GM19328 (cell line): ENCODE measurements around the gene RGS7.
"Not testable (repeated sequence)": the region's sequence is repeated elsewhere in the genome, so short reads cannot be mapped to it uniquely, and the experiment has no call there.

ENCODE experiments used
- ATAC-seq: cut with Tn5 transposase; IDR thresholded peaks from one replicate; pipeline ENCODE4 v1.9.1; 2021; ENCODE audit warnings: mild to moderate bottlenecking, moderate library complexity; ENCODE audit not compliant: unreplicated experiment

Gene RGS7

DNA sequence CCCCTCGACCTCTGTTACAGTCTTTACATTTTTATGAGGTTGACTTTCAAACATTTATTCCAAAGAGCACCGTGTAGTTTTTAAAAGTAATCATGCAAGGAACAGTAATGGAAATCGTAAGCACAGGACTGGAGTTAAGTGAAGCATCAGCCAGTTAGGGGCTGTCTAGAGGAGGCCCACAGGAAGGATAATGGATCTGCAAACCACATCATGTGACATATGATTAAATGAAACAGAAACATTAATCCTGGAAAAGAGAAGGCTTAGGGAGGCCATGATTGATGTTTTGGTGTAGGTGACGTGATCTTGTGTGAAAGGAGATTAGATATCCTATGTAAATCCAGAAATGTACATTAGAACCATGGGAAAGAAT is 25.0 kb downstream of the RGS7 start:
- ATAC-seq, result no peak

GRCh38 chr1:241331328-241332036 is 25.5 kb downstream of the RGS7 start:
- no peak for ATAC-seq

DNA sequence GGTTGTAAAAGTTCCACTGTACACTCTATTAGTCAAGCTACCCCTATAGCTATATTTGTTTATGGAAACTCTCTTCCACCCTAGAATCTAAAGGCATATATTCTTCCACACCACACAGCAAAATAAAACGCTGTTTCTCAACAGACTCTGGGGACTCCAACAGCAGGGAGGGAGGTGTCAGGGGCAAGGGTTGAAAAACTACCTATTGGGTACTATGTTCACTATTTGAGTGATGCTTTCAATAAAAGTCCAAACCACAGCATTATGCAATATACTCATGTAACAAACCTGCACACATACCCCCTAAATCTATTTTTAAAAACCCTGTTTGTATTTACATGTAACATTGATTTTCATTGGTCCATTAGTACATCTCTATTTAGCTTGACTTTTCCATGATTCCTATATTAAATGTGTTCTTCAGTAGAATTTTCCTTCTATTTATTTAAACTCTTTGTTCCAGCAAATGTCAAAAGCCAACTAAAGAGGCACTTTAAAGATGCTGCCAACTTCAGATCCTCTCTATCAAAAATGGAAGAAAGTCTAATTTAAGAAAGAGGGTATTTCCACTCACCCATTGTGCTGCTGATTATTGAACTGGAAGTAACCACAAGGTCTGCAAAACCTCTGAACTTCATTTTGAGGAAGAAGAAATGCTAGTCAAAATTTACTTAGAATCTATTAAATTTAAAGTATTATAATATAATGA is 26.2 kb downstream of the RGS7 start:
- no peak for ATAC-seq

GRCh38 chr1:241325456-241325855 is 31.5 kb downstream of the RGS7 start:
- ATAC-seq, result no peak

DNA sequence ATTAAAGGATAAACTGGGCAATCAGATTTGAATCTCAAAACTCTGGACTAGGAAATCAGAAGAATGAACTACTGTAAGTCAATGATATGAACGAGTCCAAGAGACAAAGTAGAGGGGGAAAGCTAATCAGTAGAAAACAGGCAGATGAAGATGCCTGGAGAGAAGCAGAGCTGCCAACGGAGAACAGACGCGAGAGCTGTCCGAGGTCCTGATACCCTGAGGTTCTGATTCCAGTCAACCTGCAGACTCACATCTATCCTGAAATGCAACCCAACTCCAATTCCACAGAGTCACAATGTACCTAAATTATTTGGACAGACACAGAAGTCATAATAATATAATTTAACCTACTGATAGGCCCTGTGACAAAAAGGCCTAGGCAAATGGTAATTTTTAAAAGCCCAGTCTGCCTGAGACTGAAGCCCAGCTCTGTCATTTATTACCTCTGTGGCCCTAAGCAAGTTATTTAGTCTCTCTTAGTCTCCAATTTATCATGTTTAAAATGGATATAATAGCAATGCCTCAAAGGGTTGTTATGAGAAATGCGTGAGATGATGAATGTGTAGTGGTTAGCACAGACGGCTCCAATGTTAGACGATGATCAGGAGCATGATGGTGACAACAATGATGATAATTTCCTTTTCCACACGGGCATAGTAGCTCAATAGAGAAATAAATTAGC is 33.4 kb downstream of the RGS7 start:
- ATAC-seq, result no peak

DNA sequence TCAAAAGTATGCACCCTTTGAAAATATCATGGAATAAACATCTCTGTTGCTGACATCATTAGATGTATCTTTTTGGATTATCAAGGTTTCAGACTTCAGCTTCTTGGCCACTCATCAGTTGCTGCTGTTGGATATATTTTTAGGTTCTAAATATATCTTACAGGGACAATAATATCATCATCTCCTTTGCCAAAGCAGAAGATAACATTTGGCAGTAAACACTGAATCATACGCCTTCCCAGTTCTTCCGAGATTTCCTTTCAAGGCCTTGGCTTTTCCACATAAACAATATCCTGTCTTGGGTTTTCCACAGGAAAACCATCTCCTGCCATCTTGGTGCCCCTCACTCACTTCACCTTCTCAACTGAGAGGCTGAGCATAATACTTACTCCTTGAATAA is 39.3 kb downstream of the RGS7 start:
- ATAC-seq, result no peak

DNA sequence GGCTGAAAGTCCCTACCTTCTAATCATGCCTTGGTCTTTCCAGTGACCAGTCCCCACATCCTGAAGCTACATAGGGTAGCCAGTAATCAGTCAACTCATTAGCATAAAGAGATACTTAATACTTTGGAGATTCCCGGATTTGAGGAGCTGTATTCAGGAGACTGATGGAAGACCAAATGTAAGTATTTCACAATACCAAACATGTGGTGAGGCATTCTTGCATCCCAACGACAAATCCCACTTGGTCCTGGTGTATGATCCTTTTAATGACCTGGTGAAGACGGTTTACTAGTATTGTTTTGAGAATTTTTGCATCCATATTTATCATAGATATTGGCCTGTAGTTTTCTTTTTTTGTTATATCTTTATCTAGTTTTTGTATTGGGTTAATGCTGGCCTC is 40.6 kb downstream of the RGS7 start:
- no peak for ATAC-seq

GRCh38 chr1:241311056-241311746 is 45.8 kb downstream of the RGS7 start:
- no peak for ATAC-seq

GRCh38 chr1:241310451-241310850 is 46.6 kb downstream of the RGS7 start:
- ATAC-seq, result no peak

DNA sequence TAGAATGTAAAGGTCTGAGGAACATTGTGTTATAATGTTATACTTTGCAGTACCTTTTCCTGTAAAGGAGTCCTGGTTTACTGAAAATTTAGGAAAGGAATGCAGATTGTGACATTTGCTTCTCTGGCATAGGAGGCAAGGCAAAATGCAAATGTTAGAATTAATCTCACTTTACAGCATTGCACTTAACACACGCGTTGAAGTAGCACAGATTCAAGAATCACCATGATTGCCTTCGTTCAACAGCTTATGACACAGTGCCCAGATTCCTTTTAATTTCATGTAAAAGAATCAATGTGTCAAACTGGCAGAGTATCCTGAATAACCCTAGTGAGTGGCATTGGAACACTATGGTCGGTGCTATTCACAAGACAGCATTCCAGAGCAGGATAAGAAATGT is 47.4 kb downstream of the RGS7 start:
- no peak for ATAC-seq

GRCh38 chr1:241308471-241308870 is 48.5 kb downstream of the RGS7 start:
- no peak for ATAC-seq

DNA sequence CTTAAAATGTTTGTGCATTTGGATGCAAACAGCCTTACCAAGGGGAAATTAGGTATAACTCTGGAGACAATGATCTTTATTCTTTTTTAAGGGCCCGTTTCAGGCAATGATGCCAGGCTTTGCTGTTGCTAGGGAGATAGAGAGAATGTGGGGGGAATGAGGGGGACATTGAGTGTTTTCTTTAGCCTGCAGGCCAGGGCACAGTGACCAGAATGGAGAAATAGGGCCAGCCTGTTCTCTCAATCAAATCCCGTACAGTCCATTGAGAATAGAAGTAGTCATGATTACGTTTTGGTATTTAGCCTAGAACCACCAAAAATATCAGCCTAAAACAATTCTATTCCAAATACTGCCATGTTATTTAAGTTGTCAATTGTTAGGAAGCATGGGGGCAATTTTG is 49.0 kb downstream of the RGS7 start:
- no peak for ATAC-seq

GRCh38 chr1:241306125-241306790 is 50.7 kb downstream of the RGS7 start:
- no peak for ATAC-seq

DNA sequence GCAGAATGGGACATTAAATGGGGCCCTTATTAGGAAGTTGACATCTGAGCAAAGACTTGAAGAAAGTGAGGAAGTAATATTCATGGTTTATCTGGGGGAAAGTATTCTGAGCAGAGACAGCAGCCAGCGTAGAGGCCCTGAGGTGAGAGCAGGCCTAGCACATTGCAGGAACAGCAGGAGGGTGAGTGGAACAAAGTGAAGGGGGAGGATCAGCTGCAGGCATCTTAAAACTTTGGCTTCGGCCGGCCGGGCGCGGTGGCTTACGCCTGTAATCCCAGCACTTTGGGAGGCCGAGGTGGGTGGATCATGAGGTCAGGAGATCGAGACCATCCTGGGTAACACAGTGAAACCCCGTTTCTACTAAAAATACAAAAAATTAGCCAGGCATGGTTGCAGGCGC is 55.0 kb downstream of the RGS7 start:
- not testable (repeated sequence) for ATAC-seq

DNA sequence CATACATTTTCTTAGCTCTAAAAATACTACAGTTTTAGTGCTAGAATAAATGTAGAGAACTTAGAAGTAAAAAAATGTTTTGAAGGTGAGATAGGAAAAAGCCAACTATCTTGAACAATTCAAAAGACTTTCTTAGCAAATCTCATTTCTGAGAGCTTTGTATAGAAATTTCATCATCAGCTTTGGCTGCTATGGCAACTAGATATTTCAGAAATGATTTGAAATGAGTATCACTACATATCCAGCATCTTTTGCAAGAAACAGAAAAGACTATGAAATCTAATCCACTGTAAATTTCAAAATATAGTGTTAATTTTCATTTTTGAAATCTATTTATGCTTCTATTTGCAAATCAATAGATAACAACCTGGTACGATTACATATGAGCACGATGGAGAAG is 57.7 kb downstream of the RGS7 start:
- no peak for ATAC-seq

DNA sequence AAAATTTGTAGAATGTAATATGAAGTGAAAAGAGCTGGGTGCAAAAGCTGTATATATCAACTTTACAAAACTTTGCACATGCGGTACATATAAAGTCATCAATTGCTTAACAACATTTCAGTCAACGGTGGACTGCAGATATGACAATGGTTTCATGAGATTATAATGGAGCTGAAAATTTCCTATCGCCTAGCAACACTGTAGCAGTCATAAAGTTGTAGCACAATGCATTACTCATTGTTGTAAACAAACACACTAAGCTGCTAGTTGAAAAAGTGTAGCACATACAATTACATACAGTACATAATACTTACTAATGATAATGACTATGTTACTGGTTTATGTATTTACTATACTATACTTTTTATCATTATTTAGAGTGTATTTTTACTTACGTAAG is 64.0 kb downstream of the RGS7 start:
- no peak for ATAC-seq

- ATAC-seq, result not testable (repeated sequence)
Measured at GRCh38 chr1:241291548-241291947, 65.5 kb downstream of the RGS7 start.

DNA sequence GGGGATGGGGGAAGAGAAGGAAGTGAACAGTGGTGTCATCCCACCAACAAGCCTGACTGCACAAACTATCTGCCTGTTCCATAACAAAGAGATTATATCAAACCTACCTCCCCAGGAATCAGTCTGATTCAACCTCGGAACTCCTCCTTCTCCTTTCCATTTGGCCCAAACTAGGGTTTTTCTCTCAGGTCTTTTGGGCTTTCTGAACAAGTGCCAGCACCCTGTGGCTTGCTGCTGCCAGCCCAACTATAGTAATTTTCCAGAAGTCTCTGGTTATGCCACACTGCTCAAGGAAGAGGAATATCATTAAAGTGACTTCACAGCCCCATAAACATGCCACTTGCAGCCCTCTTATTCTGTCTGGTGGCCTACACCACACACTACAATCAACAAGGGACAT is 70.5 kb downstream of the RGS7 start:
- no peak for ATAC-seq

DNA sequence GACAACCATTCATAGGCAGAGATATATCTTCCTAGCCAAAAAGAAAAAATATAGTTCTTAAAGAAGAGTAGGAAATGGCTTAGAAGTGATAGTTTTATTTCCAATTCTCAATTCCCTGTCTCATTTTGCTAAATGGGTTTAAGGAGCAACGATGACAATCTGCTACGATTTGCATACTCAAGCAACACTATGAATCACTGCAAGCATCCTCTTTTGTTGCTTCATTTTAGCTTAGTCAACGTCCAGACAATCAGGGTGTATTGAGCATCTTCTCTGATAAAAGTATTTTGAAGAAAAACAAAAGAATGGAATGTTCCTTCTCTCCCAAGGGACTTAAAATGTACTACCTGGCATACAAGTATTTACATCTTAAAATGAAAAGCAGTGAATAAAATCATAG is 80.6 kb downstream of the RGS7 start:
- no peak for ATAC-seq

GRCh38 chr1:241275981-241276380 is 81.0 kb downstream of the RGS7 start:
- ATAC-seq, result no peak

- no peak for ATAC-seq
Measured at GRCh38 chr1:241275226-241275625, 81.8 kb downstream of the RGS7 start.
